GM21529 (cell line): ENCODE measurements around the gene TRIM63.

Experiments used
- ATAC-seq: cut with Tn5 transposase; IDR thresholded peaks from one replicate; pipeline ENCODE4 v1.9.1; 2021; ENCODE audit not compliant: unreplicated experiment

Gene TRIM63

GRCh38 chr1:26019641-26020315, 47.7 kb downstream of the TRIM63 start:
- ATAC-seq = no peak

- ATAC-seq = no peak
Measured at GRCh38 chr1:26017606-26018005, 49.8 kb downstream of the TRIM63 start.

GRCh38 chr1:26016953-26017545, 50.4 kb downstream of the TRIM63 start:
- no peak for ATAC-seq

GRCh38 chr1:26016258-26016952, 51.0 kb downstream of the TRIM63 start:
- no peak for ATAC-seq

- no peak for ATAC-seq
Measured at GRCh38 chr1:26015358-26015757, 52.1 kb downstream of the TRIM63 start.

GRCh38 chr1:26014179-26014578, 53.3 kb downstream of the TRIM63 start:
- ATAC-seq = no peak

- no peak for ATAC-seq
Measured at GRCh38 chr1:26012864-26013263, 54.6 kb downstream of the TRIM63 start.

- no peak for ATAC-seq
Measured at GRCh38 chr1:26010825-26011224, 56.6 kb downstream of the TRIM63 start.

- ATAC-seq = no peak
Measured at GRCh38 chr1:26009796-26010447, 57.5 kb downstream of the TRIM63 start.

GRCh38 chr1:26006710-26007109, 60.7 kb downstream of the TRIM63 start:
- no peak for ATAC-seq

- ATAC-seq = no peak
Measured at GRCh38 chr1:26005434-26006105, 61.9 kb downstream of the TRIM63 start.

- no peak for ATAC-seq
Measured at GRCh38 chr1:26003756-26004155, 63.7 kb downstream of the TRIM63 start.

- ATAC-seq = no peak
Measured at GRCh38 chr1:26003262-26003661, 64.2 kb downstream of the TRIM63 start.
